ENCODE measurements around the gene GPC6. TPM values are rescaled to one million over a fixed set of nuclear protein-coding genes. Genes with fewer than 3 reads are reported as not detected.

Gene GPC6
- total RNA-seq, 1 experiment from 2014 or later: 0.22 TPM

DNA sequence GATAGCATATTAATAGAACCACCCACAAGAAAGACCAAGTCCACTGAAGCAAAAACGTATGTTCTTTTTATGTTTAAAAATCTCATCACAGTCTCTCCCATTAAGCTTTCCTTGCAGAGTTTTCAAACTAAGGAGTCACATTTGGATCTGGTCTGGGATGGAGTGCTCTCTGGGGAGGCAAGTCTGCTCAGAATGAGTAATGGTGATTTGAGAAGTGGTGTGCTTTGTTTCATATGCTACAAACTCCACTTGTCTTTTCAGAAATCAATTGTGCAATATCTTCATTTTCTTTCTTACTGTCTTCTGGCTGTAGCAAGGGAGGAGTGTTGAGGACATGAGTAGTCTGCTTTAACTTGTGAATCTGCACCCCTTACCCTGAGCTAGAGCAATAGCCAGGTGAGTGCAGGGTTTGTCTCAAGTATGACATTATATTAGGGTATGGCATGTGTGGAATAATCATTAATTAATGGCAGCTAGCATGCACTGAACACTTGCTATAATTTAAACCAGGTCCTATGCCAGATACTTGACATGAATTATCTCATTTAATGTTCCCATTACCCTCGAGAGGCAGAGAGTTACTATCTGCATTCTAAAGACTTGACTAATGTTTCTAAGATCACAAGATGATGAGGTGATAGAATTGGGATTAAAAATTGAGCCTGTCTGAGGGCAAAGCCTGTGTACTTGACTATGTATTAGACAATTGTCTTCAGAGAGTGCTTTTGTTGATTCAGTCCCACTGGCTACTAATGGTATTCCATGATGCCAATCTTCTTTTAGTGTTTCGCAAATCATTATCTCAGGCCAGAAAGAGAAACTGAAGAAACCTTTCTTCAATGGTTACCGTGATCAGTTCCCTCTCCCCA lies 171.8 kb downstream of the GPC6 start:
- CTCF ChIA-PET: no interaction called here

More for the DNA sequence above, 171.8 kb downstream of the GPC6 start:
- RAD21 ChIA-PET (ENCODE audit: low non-redundant PET in 1 of 2, low total read pairs in 2 of 2, uncharacterized antibody in 2 of 2, unreplicated experiment in 2 of 2): no interaction called here
- Histone ChIP-seq H3K36me3 (ENCODE audit: control insufficient read depth in 1 of 2, insufficient read depth in 2 of 2, low read length in 2 of 2) (no peaks in the 10 kb centered on the region), H3K27me3 (ENCODE audit: insufficient read depth, low read length) (no peaks in the 10 kb centered on the region), H3K9me2 (ENCODE audit: insufficient read depth) (no peaks in the 10 kb centered on the region), H3K79me2 (ENCODE audit: insufficient read depth, low read length) (no peaks in the 10 kb centered on the region), H2AFZ (ENCODE audit: low read depth, low read length, poor library complexity, severe bottlenecking) (no peak overlapping the region), H3K9ac (ENCODE audit: low read length) (no peak overlapping the region), H3K27ac (ENCODE audit: low read depth, low read length) (no peak overlapping the region), H4K20me1 (ENCODE audit: insufficient read depth) (no peaks in the 10 kb centered on the region), H3K4me3 (replicated peaks in 1 of 2; ENCODE audit: low read depth in 1 of 2, low read length in 2 of 2) (no peak overlapping the region), H3K4me2 (ENCODE audit: low read length) (no peak overlapping the region), H3K9me3 (ENCODE audit: control insufficient read depth in 1 of 2, insufficient read depth in 1 of 2, low read depth in 1 of 2, low read length in 2 of 2) (peaks cover 29 to 32% of the 10 kb centered on the region in 2 experiments; a peak in 3 of 4 replicates), H3K4me1 (ENCODE audit: control insufficient read depth in 1 of 2, insufficient read depth in 2 of 2, low read length in 2 of 2) (no peaks in the 10 kb centered on the region)
- BruUV-seq (replicated peaks): no TSS peak
- DNase-seq (ENCODE audit: low read depth, low spot score): no peak
- TF ChIP-seq, protein P1, sequence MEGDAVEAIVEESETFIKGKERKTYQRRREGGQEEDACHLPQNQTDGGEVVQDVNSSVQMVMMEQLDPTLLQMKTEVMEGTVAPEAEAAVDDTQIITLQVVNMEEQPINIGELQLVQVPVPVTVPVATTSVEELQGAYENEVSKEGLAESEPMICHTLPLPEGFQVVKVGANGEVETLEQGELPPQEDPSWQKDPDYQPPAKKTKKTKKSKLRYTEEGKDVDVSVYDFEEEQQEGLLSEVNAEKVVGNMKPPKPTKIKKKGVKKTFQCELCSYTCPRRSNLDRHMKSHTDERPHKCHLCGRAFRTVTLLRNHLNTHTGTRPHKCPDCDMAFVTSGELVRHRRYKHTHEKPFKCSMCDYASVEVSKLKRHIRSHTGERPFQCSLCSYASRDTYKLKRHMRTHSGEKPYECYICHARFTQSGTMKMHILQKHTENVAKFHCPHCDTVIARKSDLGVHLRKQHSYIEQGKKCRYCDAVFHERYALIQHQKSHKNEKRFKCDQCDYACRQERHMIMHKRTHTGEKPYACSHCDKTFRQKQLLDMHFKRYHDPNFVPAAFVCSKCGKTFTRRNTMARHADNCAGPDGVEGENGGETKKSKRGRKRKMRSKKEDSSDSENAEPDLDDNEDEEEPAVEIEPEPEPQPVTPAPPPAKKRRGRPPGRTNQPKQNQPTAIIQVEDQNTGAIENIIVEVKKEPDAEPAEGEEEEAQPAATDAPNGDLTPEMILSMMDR (IDR thresholded peaks at IDR 0.05 in 2 of 3, conservative IDR thresholded peaks at IDR 0.05 in 1 of 3; ENCODE audit: borderline replicate concordance in 1 of 3, insufficient read depth in 1 of 3, low read depth in 2 of 3, low read length in 2 of 3): no peak
- TF ChIP-seq FOSL1 (IDR thresholded peaks at IDR 0.05; ENCODE audit: low read depth) (no peak), EGR1 (IDR thresholded peaks at IDR 0.05; ENCODE audit: low read depth) (no peak), POLR2AphosphoS5 (IDR thresholded peaks at IDR 0.05; ENCODE audit: low read depth, low read length) (no peak), EZH2 (IDR thresholded peaks at IDR 0.05) (no peak), ZNF274 (IDR thresholded peaks at IDR 0.05; ENCODE audit: low read depth, low read length) (no peak), ZFX (IDR thresholded peaks at IDR 0.05) (no peak), SRF (IDR thresholded peaks at IDR 0.05; ENCODE audit: low read depth) (no peak), TCF7L2 (IDR thresholded peaks at IDR 0.05; ENCODE audit: borderline replicate concordance, extremely low read depth, insufficient read depth, insufficient read length) (no peak), CBX3 (IDR thresholded peaks at IDR 0.05; ENCODE audit: low read depth) (no peak)
- intact Hi-C loops (cut with micrococcal nuclease): no loop called here
- POLR2A ChIA-PET: no interaction called here
- ATAC-seq: no peak
